GM12878 (cell line): Measurements from ENCODE around the gene SMG9. TPM values are rescaled to one million over a fixed set of nuclear protein-coding genes. Genes with fewer than 3 reads are reported as not detected.

Source experiments
- BACH1 ChIP-seq: fragments of 450-650 bp; IDR thresholded peaks from 2 replicates; pipeline ENCODE4 v1.6.1; 2017; ENCODE audit warnings: mild to moderate bottlenecking, borderline replicate concordance
- BMI1 ChIP-seq: fragments of 450-650 bp; IDR thresholded peaks from 2 replicates; pipeline ENCODE4 v1.6.1; 2016; ENCODE audit warnings: mild to moderate bottlenecking, moderate library complexity, borderline replicate concordance
- CHD1 ChIP-seq: IDR thresholded peaks from 2 replicates; pipeline ENCODE4 v1.6.1; 2012; ENCODE audit warnings: low read depth, low read length, improper control_type of control experiment
- CHD2 ChIP-seq: IDR thresholded peaks from 2 replicates; pipeline ENCODE4 v1.6.1; 2011; ENCODE audit warnings: low read depth, low read length, improper control_type of control experiment, borderline replicate concordance
- E2F8 ChIP-seq: fragments of 450-650 bp; IDR thresholded peaks from 2 replicates; pipeline ENCODE4 v1.6.1; 2018; ENCODE audit warnings: mild to moderate bottlenecking, low read depth, moderate library complexity; ENCODE audit not compliant: partially characterized antibody
- ELK1 ChIP-seq: IDR thresholded peaks from 2 replicates; pipeline ENCODE4 v1.6.1; 2012; ENCODE audit warnings: low read depth, low read length, improper control_type of control experiment
- IRF5 ChIP-seq: fragments of 450-650 bp; IDR thresholded peaks from 2 replicates; pipeline ENCODE4 v1.6.1; 2017; ENCODE audit warnings: borderline replicate concordance
- MTA3 ChIP-seq: IDR thresholded peaks from 2 replicates; pipeline ENCODE4 v1.6.1; 2012; ENCODE audit warnings: low read length, inconsistent platforms, borderline replicate concordance
- NFYB ChIP-seq: IDR thresholded peaks from 2 replicates; pipeline ENCODE4 v1.6.1; 2011; ENCODE audit warnings: low read depth, mild to moderate bottlenecking, low read length, improper control_type of control experiment, moderate library complexity; ENCODE audit not compliant: insufficient read depth
- NRF1 ChIP-seq: conservative IDR thresholded peaks from 2 replicates; pipeline ENCODE4 v1.6.1; 2011; ENCODE audit warnings: mild to moderate bottlenecking, low read depth, low read length, improper control_type of control experiment
- POLR2AphosphoS5 ChIP-seq: IDR thresholded peaks from 2 replicates; pipeline ENCODE4 v1.6.1; 2011; ENCODE audit warnings: mild to moderate bottlenecking, low read length, inconsistent platforms
- SMARCA5 ChIP-seq: fragments of 450-650 bp; IDR thresholded peaks from 2 replicates; pipeline ENCODE4 v1.6.1; 2017; ENCODE audit warnings: mild to moderate bottlenecking
- SUPT20H ChIP-seq: IDR thresholded peaks from 2 replicates; pipeline ENCODE4 v1.6.1; 2011; ENCODE audit warnings: low read depth, mild to moderate bottlenecking, low read length, moderate library complexity, borderline replicate concordance; ENCODE audit not compliant: control insufficient read depth
- TARDBP ChIP-seq: IDR thresholded peaks from 2 replicates; pipeline ENCODE4 v1.6.1; 2016; ENCODE audit warnings: borderline replicate concordance
- USF1 ChIP-seq: IDR thresholded peaks from 2 replicates; pipeline ENCODE4 v1.6.1; 2011; ENCODE audit warnings: borderline replicate concordance, low read depth, mild to moderate bottlenecking, moderate library complexity, mixed read lengths, low read length; ENCODE audit not compliant: insufficient read depth; ENCODE audit errors: extremely low read length
- YBX1 ChIP-seq: fragments of 450-650 bp; IDR thresholded peaks from 2 replicates; pipeline ENCODE4 v1.6.1; 2016; ENCODE audit warnings: antibody characterized with exemption
- ZBTB11 ChIP-seq: fragments of 450-650 bp; formaldehyde crosslinking; IDR thresholded peaks from 2 replicates; pipeline ENCODE4 v1.5.0; 2022; ENCODE audit warnings: mild to moderate bottlenecking, missing genetic modification characterization
- polyA plus RNA-seq, 11 experiments: library from polyadenylated mRNA; depleted of rRNA in 4 of 11; unstranded in 6 of 11; stranded (reverse) in 5 of 11; fragments of >200 nt; fragmentation: Nextera tagmentation in 4 of 11; fragmentation: Illumina TruSeq in 1 of 11; extraction: Ambion mirVana in 4 of 11; extraction: Trizol in 1 of 11; gene quantifications; 1 replicate in 1 of 11; 2 replicates in 10 of 11; pipeline versions ENCODE4 v1.2.1 to v1.2.3, GENCODE V29; 2011 to 2016; ENCODE audit warnings: inconsistent platforms in 2 of 11, missing spikeins in 2 of 11, low read depth in 1 of 11
- total RNA-seq, 4 experiments: library from RNA; depleted of rRNA in 3 of 4; stranded (reverse); fragments of >200 nt in 3 of 4; fragmentation: Illumina TruSeq in 1 of 4; extraction: Trizol in 1 of 4; gene quantifications; 2 replicates each; pipeline versions ENCODE4 v1.2.1 to v1.2.3, GENCODE V29; 2013 to 2021

SMG9 gene
- total and polyA plus RNA-seq, 10 of the 15 experiments (the other 5 are each of a cell fraction or from before 2014, with no cell fraction given) = 0.69 to 52.2 (median 28.1) TPM

- TF ChIP-seq TARDBP (no peak), BACH1 (no peak), E2F8 (no peak), YBX1 (no peak), CHD2 (no peak), MTA3 (peak; percentile 65; the same call in 1 of the 2 replicates), SUPT20H (no peak), ZBTB11 (CRISPR knock-in tag) (no peak), CHD1 (no peak), NRF1 (no peak), USF1 (no peak), ELK1 (no peak), SMARCA5 (no peak), BMI1 (no peak), NFYB (no peak), POLR2AphosphoS5 (no peak), IRF5 (no peak)
Measured at GRCh38 chr19:43725468-43725867, 29.3 kb downstream of the SMG9 start (continued).
